HG02981 (cell line): ENCODE data around the gene CACNA1A.
A peak's percentile ranks its signal among the peaks of the same experiment; 100 is the strongest.

ENCODE experiments used
- ATAC-seq: cut with Tn5 transposase; IDR thresholded peaks from one replicate; pipeline ENCODE4 v1.9.1; 2021; ENCODE audit warnings: mild to moderate bottlenecking, moderate library complexity; ENCODE audit not compliant: unreplicated experiment

The CACNA1A gene

GRCh38 chr19:13238891-13239534 lies 267.3 kb downstream of the CACNA1A start:
- ATAC-seq = no peak

GRCh38 chr19:13234518-13234917 lies 271.8 kb downstream of the CACNA1A start:
- no peak for ATAC-seq

GRCh38 chr19:13231663-13232062 lies 274.6 kb downstream of the CACNA1A start:
- no peak for ATAC-seq

GRCh38 chr19:13229246-13229645 lies 277.0 kb downstream of the CACNA1A start:
- ATAC-seq = no peak

GRCh38 chr19:13228561-13228960 lies 277.7 kb downstream of the CACNA1A start:
- ATAC-seq = no peak

GRCh38 chr19:13226983-13227382 lies 279.3 kb downstream of the CACNA1A start:
- no peak for ATAC-seq

GRCh38 chr19:13225973-13226865 lies 280.1 kb downstream of the CACNA1A start:
- no peak for ATAC-seq

GRCh38 chr19:13225085-13225484 lies 281.2 kb downstream of the CACNA1A start:
- ATAC-seq = no peak

- no peak for ATAC-seq
These were observed 285.4 kb downstream of the CACNA1A start for GRCh38 chr19:13220847-13221246.

GRCh38 chr19:13215572-13216380 lies 290.5 kb downstream of the CACNA1A start:
- no peak for ATAC-seq

- no peak for ATAC-seq
These were observed 292.1 kb downstream of the CACNA1A start for GRCh38 chr19:13214036-13214730.

- ATAC-seq = no peak
These were observed 293.4 kb downstream of the CACNA1A start for GRCh38 chr19:13212759-13213330.

- no peak for ATAC-seq
These were observed 294.6 kb downstream of the CACNA1A start for GRCh38 chr19:13211426-13212308.

GRCh38 chr19:13210941-13211340 lies 295.3 kb downstream of the CACNA1A start:
- no peak for ATAC-seq

GRCh38 chr19:13210339-13210775 lies 295.9 kb downstream of the CACNA1A start:
- ATAC-seq = no peak

GRCh38 chr19:13209484-13210338 lies 296.6 kb downstream of the CACNA1A start:
- ATAC-seq = no peak

GRCh38 chr19:13208672-13209483 lies 297.4 kb downstream of the CACNA1A start:
- ATAC-seq = peak; percentile 19
